ENCODE results near the gene NEUROG2.

NEUROG2 gene

GRCh38 chr4:112511093-112511802, 4.7 kb downstream of the NEUROG2 start:
- TF ChIP-seq EZH2phosphoT487 (IDR thresholded peaks at IDR 0.05; ENCODE audit: low read depth) (no peak), CTCF (IDR thresholded peaks at IDR 0.05; ENCODE audit: low read depth, low read length) (no peak)
- Histone ChIP-seq H4K20me1 (ENCODE audit: insufficient read depth, low read length) (no peaks in the 10 kb centered on the region), H3K9ac (ENCODE audit: low read length) (no peak overlapping the region), H3K79me2 (ENCODE audit: low read length) (no peaks in the 10 kb centered on the region), H3K4me3 (ENCODE audit: low read length) (no peak overlapping the region), H2AFZ (ENCODE audit: low read depth, low read length) (no peak overlapping the region), H3K4me2 (ENCODE audit: low read length) (no peak overlapping the region), H3K27me3 (ENCODE audit: low read depth, low read length) (peaks cover 35% of the 10 kb centered on the region), H3K9me3 (ENCODE audit: insufficient read depth, low read length) (no peaks in the 10 kb centered on the region), H3K4me1 (ENCODE audit: low read length) (peaks cover 7% of the 10 kb centered on the region; the same call in 1 of the 2 replicates), H3K27ac (ENCODE audit: low read length) (no peak overlapping the region), H3K36me3 (replicated peaks; ENCODE audit: low read depth, low read length) (no peaks in the 10 kb centered on the region)

- Histone ChIP-seq H3K9me3 (ENCODE audit: insufficient read depth, low read length) (no peaks in the 10 kb centered on the region), H3K36me3 (replicated peaks; ENCODE audit: low read depth, low read length) (no peaks in the 10 kb centered on the region), H2AFZ (ENCODE audit: low read depth, low read length) (no peak overlapping the region), H3K4me3 (ENCODE audit: low read length) (no peak overlapping the region), H3K79me2 (ENCODE audit: low read length) (no peaks in the 10 kb centered on the region), H3K4me2 (ENCODE audit: low read length) (no peak overlapping the region), H3K4me1 (ENCODE audit: low read length) (peaks cover 7% of the 10 kb centered on the region; the same call in 1 of the 2 replicates), H3K9ac (ENCODE audit: low read length) (no peak overlapping the region), H3K27ac (ENCODE audit: low read length) (no peak overlapping the region), H4K20me1 (ENCODE audit: insufficient read depth, low read length) (no peaks in the 10 kb centered on the region), H3K27me3 (ENCODE audit: low read depth, low read length) (peaks cover 35% of the 10 kb centered on the region)
- TF ChIP-seq CTCF (IDR thresholded peaks at IDR 0.05; ENCODE audit: low read depth, low read length) (no peak), EZH2phosphoT487 (IDR thresholded peaks at IDR 0.05; ENCODE audit: low read depth) (no peak)
These were observed 5.5 kb downstream of the NEUROG2 start for GRCh38 chr4:112510291-112511092.

DNA sequence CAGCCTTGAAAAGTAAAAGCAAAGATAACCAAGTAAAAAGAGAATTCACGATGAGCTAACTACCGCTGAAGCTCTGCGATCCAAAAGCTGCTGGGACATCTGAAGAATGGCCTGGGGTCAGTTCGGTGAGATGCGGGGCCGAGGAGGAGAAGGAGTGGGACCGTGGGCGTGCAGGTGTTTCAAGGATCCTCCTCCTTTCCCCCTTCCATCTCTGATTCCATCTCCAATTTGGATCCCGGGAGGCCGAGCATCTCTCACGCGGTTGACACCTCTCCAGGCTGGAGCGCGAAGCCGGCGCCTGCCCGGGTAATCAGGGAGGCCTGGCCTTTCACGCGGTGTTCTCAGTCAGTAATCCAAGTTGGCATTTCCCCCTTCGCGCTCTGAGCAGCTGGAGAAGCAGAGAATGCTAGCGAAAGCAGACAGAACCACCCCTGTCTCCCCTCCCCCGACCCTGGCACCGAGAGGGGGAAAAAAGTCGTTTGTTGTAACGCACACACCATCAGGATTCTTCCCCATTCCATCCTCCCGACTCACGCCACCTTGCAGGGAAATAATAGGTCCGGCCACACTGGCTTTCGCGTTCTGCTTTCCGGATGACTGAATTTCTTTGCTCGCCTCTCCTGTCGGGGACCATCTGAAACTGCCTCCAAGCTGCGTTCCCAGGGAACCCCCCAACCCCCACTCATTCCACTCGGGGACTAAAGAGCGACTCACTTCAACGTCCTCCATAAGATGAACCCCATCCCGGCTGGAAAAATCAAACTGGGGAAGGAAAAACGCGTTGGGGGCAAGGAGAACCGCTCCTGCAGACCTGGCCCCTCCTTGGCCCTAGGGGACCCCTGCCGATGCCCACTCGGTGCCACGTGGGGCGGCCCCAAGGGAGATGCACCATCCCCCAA, 6.5 kb downstream of the NEUROG2 start:
- Histone ChIP-seq H3K9me3 (ENCODE audit: insufficient read depth, low read length) (no peaks in the 10 kb centered on the region), H3K4me2 (ENCODE audit: low read length) (no peak overlapping the region), H3K27ac (ENCODE audit: low read length) (no peak overlapping the region), H2AFZ (ENCODE audit: low read depth, low read length) (no peak overlapping the region), H3K36me3 (replicated peaks; ENCODE audit: low read depth, low read length) (no peaks in the 10 kb centered on the region), H3K4me1 (ENCODE audit: low read length) (peaks cover 3% of the 10 kb centered on the region; the same call in 1 of the 2 replicates), H4K20me1 (ENCODE audit: insufficient read depth, low read length) (no peaks in the 10 kb centered on the region), H3K79me2 (ENCODE audit: low read length) (no peaks in the 10 kb centered on the region), H3K9ac (ENCODE audit: low read length) (no peak overlapping the region), H3K4me3 (ENCODE audit: low read length) (no peak overlapping the region), H3K27me3 (ENCODE audit: low read depth, low read length) (peaks cover 30% of the 10 kb centered on the region)
- TF ChIP-seq EZH2phosphoT487 (IDR thresholded peaks at IDR 0.05; ENCODE audit: low read depth) (no peak), CTCF (IDR thresholded peaks at IDR 0.05; ENCODE audit: low read depth, low read length) (no peak)
